Activated T-cell treated with anti-CD3 and anti-CD28 coated beads for 4 hours (primary cell): ENCODE measurements around the gene GSTO2.

Source experiments
- DNase-seq: peaks from one replicate; pipeline ENCODE4 v3.0.0-alpha.2; 2020

The GSTO2 gene

GRCh38 chr10:104344219-104344618, 75.2 kb downstream of the GSTO2 start:
- DNase-seq, result no peak

GRCh38 chr10:104345515-104345914, 76.5 kb downstream of the GSTO2 start:
- DNase-seq, result no peak

- DNase-seq, result no peak
Observed at GRCh38 chr10:104345941-104346340, 77.0 kb downstream of the GSTO2 start.

GRCh38 chr10:104347295-104348045, 78.5 kb downstream of the GSTO2 start:
- DNase-seq, result no peak

- DNase-seq, result no peak
Observed at GRCh38 chr10:104348601-104349000, 79.6 kb downstream of the GSTO2 start.

- DNase-seq, result no peak
Observed at GRCh38 chr10:104349623-104350126, 80.7 kb downstream of the GSTO2 start.

GRCh38 chr10:104350127-104350635, 81.2 kb downstream of the GSTO2 start:
- DNase-seq, result no peak

- DNase-seq, result no peak
Observed at GRCh38 chr10:104351061-104351702, 82.2 kb downstream of the GSTO2 start.

- DNase-seq, result no peak
Observed at GRCh38 chr10:104351919-104352318, 82.9 kb downstream of the GSTO2 start.

- DNase-seq, result peak; percentile 88
Observed at GRCh38 chr10:104353325-104354048, 84.5 kb downstream of the GSTO2 start, which contains the start of gene CFAP58. Gene CFAP58 (plus strand): TSS chr10:104353833. CDS start chr10:104353898, 65 bp downstream.
